ENCODE results near the gene PADI2. TPM values are rescaled to one million over a fixed set of nuclear protein-coding genes. Genes with fewer than 3 reads are reported as not detected.
A peak's percentile ranks its signal among the peaks of the same experiment; 100 is the strongest.

PADI2 gene
- total and polyA plus RNA-seq, 2 of the 8 experiments (the other 6 are each of a cell fraction or from before 2014, with no cell fraction given), result 1.6 to 7.5 TPM

- TF ChIP-seq JUND (IDR thresholded peaks at IDR 0.05; ENCODE audit: low read length) (no peak), TEAD4 (IDR thresholded peaks at IDR 0.05; ENCODE audit: low read depth, low read length) (no peak), HDAC2 (IDR thresholded peaks at IDR 0.05; ENCODE audit: borderline replicate concordance in 1 of 2, low read depth in 2 of 2, low read length in 2 of 2) (no peak), RFX5 (IDR thresholded peaks at IDR 0.05; ENCODE audit: borderline replicate concordance, low read depth, low read length) (no peak), SAP30 (IDR thresholded peaks at IDR 0.05; ENCODE audit: insufficient read depth, insufficient replicate concordance, low read length) (no peak), SP2 (IDR thresholded peaks at IDR 0.05; ENCODE audit: low read length) (peak; percentile 45; the same call in 1 of the 2 replicates), SP1 (IDR thresholded peaks at IDR 0.05; ENCODE audit: low read depth, low read length) (peak; percentile 82), CHD7 (IDR thresholded peaks at IDR 0.05; ENCODE audit: insufficient replicate concordance, low read length) (no peak), TAF1 (IDR thresholded peaks at IDR 0.05; ENCODE audit: low read depth, low read length) (0 out of 2 replicates have a peak, but pooled peaks have one; percentile 47), SUZ12 (IDR thresholded peaks at IDR 0.05; ENCODE audit: low read length) (peak; percentile 3; the same call in 1 of the 2 replicates)
Observed at GRCh38 chr1:17119076-17119772, at the start of gene PADI2 (continued).
